Heart left ventricle (tissue), 13 donors: ENCODE measurements around the gene ITPR2.

Experiments
- POLR2A ChIP-seq, 2 donors: fragments of 450-650 bp; IDR thresholded peaks; one replicate each; pipeline ENCODE4 v1.6.1; 2017; ENCODE audit warnings: antibody characterized with exemption in 2 of 2, mild to moderate bottlenecking in 2 of 2, moderate library complexity in 2 of 2
- TF ChIP-seq, protein P1 (sequence below), 12 donors: fragments of 200-600 bp; sonication (generic) in 4 of 12; IDR thresholded peaks; one replicate each; pipeline versions ENCODE4 v1.5.0 to v1.8.0; 2018 to 2022; ENCODE audit warnings: antibody characterized with exemption in 12 of 12, mild to moderate bottlenecking in 5 of 12
- donor health status: ischemic (EF 13 %, LVEDD 7.1; RV severe dilation, severe dysfunction).
- donor health status: DM: no; HTN: yes; CAD: no.
- donor health status: DM: no; HTN: no; CAD: no.
- donor health status: ischemic (EF 25% LVEDD 6.9; RV normal size, moderate dysfunction).
- donor health status: ischemic (EF 25% LVEDD 5.7; RV mildly dilated, moderate dysfunction).
- donor health status: ischemic (EF 35%, LVEDD 5.7; RV mildly dilated, moderate dysfunction).
- donor health status: nonischemic (EF 11% LVEDD 7.7; RV severe dilation, severe dysfunction).
- donor health status: DM: yes; HTN: yes; CAD: no.
- donor health status: PGD.
- donor health status: ischemic (EF 29% LVEDD 5.4; RV normal size, mild dysfunction).
- donor health status: nonischemic (EF 23%, LVEDD 6.1; RV moderate dilation, normal function).

- TF ChIP-seq, protein P1, sequence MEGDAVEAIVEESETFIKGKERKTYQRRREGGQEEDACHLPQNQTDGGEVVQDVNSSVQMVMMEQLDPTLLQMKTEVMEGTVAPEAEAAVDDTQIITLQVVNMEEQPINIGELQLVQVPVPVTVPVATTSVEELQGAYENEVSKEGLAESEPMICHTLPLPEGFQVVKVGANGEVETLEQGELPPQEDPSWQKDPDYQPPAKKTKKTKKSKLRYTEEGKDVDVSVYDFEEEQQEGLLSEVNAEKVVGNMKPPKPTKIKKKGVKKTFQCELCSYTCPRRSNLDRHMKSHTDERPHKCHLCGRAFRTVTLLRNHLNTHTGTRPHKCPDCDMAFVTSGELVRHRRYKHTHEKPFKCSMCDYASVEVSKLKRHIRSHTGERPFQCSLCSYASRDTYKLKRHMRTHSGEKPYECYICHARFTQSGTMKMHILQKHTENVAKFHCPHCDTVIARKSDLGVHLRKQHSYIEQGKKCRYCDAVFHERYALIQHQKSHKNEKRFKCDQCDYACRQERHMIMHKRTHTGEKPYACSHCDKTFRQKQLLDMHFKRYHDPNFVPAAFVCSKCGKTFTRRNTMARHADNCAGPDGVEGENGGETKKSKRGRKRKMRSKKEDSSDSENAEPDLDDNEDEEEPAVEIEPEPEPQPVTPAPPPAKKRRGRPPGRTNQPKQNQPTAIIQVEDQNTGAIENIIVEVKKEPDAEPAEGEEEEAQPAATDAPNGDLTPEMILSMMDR (IDR thresholded peaks at IDR 0.05) = no peak
- no peak for TF ChIP-seq POLR2A (IDR thresholded peaks at IDR 0.05)
Observed at GRCh38 chr12:26359576-26359975, 473.4 kb downstream of the ITPR2 start.
